ENCODE data around the gene WNT7B. TPM values are rescaled to one million over a fixed set of nuclear protein-coding genes. Genes with fewer than 3 reads are reported as not detected.

The WNT7B gene
- total and polyA plus RNA-seq, 2 of the 8 experiments (the other 6 are each of a cell fraction or from before 2014, with no cell fraction given), result 0.14 to 0.24 TPM

DNA sequence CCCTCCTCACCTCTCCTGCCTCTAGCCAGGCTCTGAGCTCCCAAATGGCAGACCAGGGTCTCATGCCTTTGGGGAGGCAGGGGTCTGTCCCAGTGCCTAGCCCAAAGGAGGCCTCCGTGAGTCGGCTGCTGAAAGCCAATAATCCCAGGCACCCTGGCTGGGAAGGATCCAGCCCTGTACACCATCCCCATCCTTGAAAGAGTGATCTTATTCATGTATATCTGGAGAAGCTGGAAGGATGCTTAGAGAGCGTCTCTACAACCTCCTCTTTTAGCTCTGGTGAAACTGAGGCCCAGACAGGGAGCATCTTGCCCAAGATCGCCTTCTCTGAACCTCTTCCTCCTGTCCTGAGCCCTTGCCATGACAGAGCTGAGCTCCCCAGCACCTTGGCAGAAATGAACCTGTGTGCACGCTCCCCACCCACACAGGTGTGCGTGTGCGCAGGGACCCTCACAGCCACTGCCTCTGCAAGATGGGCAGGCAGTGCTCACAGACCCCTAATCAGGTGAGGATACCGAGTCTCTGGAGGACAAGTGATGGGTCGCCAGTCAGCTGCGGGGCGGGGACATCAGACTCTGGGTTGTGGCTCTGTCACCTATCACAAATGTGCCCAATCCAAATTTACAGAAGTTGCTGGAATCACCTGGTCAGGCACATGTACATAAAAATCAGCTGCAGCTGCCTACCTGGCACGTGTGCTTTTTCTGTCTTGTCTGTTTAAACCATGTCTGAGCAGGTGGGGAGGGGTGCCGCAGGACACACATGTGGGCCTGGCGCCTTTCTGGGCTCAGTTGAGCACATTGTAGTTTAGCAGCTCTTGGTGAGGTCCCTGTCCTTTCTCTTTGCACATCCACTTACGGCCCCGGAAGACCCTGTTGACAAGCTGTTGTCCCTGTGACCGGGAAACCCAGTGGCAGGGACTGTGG lies 49.3 kb upstream of the WNT7B start (continued):
- TF ChIP-seq RAD21 (IDR thresholded peaks at IDR 0.05 in 1 of 2, conservative IDR thresholded peaks at IDR 0.05 in 1 of 2; ENCODE audit: low read depth in 2 of 2, low read length in 2 of 2), result no peak
- no peak for TF ChIP-seq POLR2A (IDR thresholded peaks at IDR 0.05; ENCODE audit: control extremely low read depth in 1 of 2, low read depth in 2 of 2, low read length in 2 of 2)
- no peak for TF ChIP-seq TAF1 (IDR thresholded peaks at IDR 0.05; ENCODE audit: low read depth, low read length)
- TF ChIP-seq CEBPB (IDR thresholded peaks at IDR 0.05; ENCODE audit: low read depth, low read length), result no peak
- no peak for TF ChIP-seq RNF2 (IDR thresholded peaks at IDR 0.05; ENCODE audit: borderline replicate concordance, low read depth, low read length, missing control alignments, poor library complexity, severe bottlenecking)
- TF ChIP-seq TEAD4 (IDR thresholded peaks at IDR 0.05; ENCODE audit: low read depth, low read length), result no peak
